Panc1 (cell line): ENCODE data around the gene CD84.

Experiments used
- POLR2AphosphoS5 ChIP-seq: IDR thresholded peaks from 2 replicates; pipeline ENCODE4 v1.6.1; 2012; ENCODE audit warnings: mild to moderate bottlenecking, low read depth, low read length, moderate library complexity
- SIN3A ChIP-seq: IDR thresholded peaks from 2 replicates; pipeline ENCODE4 v1.6.1; 2012; ENCODE audit warnings: low read depth, mild to moderate bottlenecking, low read length, moderate library complexity, borderline replicate concordance; ENCODE audit not compliant: insufficient read depth
- TCF7L2 ChIP-seq: IDR thresholded peaks from 2 replicates; pipeline ENCODE4 v1.6.1; 2011; ENCODE audit warnings: mild to moderate bottlenecking, low read depth, low read length, inconsistent platforms
- TF ChIP-seq, protein P1 (sequence below), 2 experiments: IDR thresholded peaks; 2 replicates each; pipeline ENCODE4 v1.6.1; 2011 to 2012; ENCODE audit warnings: low read depth in 2 of 2, control low read depth in 1 of 2, low read length in 1 of 2, mild to moderate bottlenecking in 1 of 2, moderate library complexity in 1 of 2; ENCODE audit not compliant: insufficient read depth in 1 of 2
- TF ChIP-seq, protein P2 (sequence below): fragments of 450-650 bp; IDR thresholded peaks from 2 replicates; pipeline ENCODE4 v1.5.1; 2017; ENCODE audit warnings: mild to moderate bottlenecking

DNA sequence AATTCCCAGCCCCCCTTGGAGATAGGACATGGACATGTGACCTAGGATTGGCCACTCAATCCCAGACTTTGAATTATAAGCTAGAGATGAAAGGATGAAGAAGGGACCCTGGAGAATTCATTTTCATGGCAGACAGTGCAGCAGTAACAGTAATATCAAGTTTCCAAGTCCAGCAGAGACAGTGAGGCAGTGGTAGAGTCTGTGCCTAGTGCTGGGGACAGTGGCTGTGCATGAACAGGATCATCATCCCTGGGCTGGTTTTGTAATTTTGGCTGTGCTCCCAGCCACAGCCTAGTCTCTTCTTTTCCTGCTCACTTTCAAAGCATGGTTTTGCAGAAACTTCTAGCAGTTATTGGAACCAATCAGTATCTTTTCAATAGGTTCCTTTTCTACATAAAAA lies 29.6 kb upstream of the CD84 start:
- TF ChIP-seq, protein P1, sequence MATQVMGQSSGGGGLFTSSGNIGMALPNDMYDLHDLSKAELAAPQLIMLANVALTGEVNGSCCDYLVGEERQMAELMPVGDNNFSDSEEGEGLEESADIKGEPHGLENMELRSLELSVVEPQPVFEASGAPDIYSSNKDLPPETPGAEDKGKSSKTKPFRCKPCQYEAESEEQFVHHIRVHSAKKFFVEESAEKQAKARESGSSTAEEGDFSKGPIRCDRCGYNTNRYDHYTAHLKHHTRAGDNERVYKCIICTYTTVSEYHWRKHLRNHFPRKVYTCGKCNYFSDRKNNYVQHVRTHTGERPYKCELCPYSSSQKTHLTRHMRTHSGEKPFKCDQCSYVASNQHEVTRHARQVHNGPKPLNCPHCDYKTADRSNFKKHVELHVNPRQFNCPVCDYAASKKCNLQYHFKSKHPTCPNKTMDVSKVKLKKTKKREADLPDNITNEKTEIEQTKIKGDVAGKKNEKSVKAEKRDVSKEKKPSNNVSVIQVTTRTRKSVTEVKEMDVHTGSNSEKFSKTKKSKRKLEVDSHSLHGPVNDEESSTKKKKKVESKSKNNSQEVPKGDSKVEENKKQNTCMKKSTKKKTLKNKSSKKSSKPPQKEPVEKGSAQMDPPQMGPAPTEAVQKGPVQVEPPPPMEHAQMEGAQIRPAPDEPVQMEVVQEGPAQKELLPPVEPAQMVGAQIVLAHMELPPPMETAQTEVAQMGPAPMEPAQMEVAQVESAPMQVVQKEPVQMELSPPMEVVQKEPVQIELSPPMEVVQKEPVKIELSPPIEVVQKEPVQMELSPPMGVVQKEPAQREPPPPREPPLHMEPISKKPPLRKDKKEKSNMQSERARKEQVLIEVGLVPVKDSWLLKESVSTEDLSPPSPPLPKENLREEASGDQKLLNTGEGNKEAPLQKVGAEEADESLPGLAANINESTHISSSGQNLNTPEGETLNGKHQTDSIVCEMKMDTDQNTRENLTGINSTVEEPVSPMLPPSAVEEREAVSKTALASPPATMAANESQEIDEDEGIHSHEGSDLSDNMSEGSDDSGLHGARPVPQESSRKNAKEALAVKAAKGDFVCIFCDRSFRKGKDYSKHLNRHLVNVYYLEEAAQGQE (IDR thresholded peaks at IDR 0.05; ENCODE audit: insufficient read depth in 1 of 2, low read depth in 2 of 2, low read length in 1 of 2) = no peak
- TF ChIP-seq, protein P2, sequence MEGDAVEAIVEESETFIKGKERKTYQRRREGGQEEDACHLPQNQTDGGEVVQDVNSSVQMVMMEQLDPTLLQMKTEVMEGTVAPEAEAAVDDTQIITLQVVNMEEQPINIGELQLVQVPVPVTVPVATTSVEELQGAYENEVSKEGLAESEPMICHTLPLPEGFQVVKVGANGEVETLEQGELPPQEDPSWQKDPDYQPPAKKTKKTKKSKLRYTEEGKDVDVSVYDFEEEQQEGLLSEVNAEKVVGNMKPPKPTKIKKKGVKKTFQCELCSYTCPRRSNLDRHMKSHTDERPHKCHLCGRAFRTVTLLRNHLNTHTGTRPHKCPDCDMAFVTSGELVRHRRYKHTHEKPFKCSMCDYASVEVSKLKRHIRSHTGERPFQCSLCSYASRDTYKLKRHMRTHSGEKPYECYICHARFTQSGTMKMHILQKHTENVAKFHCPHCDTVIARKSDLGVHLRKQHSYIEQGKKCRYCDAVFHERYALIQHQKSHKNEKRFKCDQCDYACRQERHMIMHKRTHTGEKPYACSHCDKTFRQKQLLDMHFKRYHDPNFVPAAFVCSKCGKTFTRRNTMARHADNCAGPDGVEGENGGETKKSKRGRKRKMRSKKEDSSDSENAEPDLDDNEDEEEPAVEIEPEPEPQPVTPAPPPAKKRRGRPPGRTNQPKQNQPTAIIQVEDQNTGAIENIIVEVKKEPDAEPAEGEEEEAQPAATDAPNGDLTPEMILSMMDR = no peak
- no peak for TF ChIP-seq POLR2AphosphoS5
- TF ChIP-seq SIN3A = no peak
- no peak for TF ChIP-seq TCF7L2
